DND-41 (cell line): ENCODE results near the gene ORC4.

Experiments
- ATAC-seq: fragments of 200-7000 bp; cut with Tn5 transposase; 3 replicates; pipeline ENCODE4 v1.9.1; 2021; ENCODE audit warnings: low read depth; ENCODE audit not compliant: insufficient read depth
- DNase-seq: peaks from one replicate; pipeline ENCODE4 v3.0.0-alpha.2; 2020
- H2AFZ ChIP-seq: 2 replicates; pipeline ENCODE4 v1.6.0; 2012; ENCODE audit warnings: low read depth, low read length
- H3K27ac ChIP-seq: 2 replicates; pipeline ENCODE4 v1.5.1; 2012; ENCODE audit warnings: low read length, inconsistent platforms
- H3K27me3 ChIP-seq: fragments of 200-600 bp; sonication (generic); 2 replicates; pipeline ENCODE4 v1.6.0; 2012; ENCODE audit warnings: low read length, mild to moderate bottlenecking, inconsistent platforms; ENCODE audit not compliant: insufficient read depth, poor library complexity
- H3K36me3 ChIP-seq: 2 replicates; pipeline ENCODE4 v1.5.1; 2012; ENCODE audit warnings: low read length, inconsistent platforms; ENCODE audit not compliant: insufficient read depth
- H3K4me1 ChIP-seq: 2 replicates; pipeline ENCODE4 v1.5.1; 2012; ENCODE audit warnings: mild to moderate bottlenecking, low read length; ENCODE audit not compliant: insufficient read depth
- H3K4me2 ChIP-seq: 2 replicates; pipeline ENCODE4 v1.6.0; 2012; ENCODE audit warnings: mild to moderate bottlenecking, moderate library complexity, low read length, inconsistent platforms; ENCODE audit not compliant: insufficient read depth
- H3K4me3 ChIP-seq, 2 experiments: fragments of 200-600 bp in 1 of 2; shearing (Covaris generic) in 1 of 2; 2 replicates each; pipeline ENCODE4 v1.5.1; 2012 to 2016; ENCODE audit warnings: inconsistent platforms in 2 of 2, low read length in 2 of 2, mild to moderate bottlenecking in 2 of 2, low read depth in 1 of 2, moderate library complexity in 1 of 2
- H3K79me2 ChIP-seq: 2 replicates; pipeline ENCODE4 v1.6.0; 2012; ENCODE audit warnings: low read length, inconsistent platforms; ENCODE audit not compliant: insufficient read depth
- H3K9ac ChIP-seq: 2 replicates; pipeline ENCODE4 v1.6.0; 2012; ENCODE audit warnings: low read depth, mild to moderate bottlenecking, inconsistent platforms, low read length, moderate library complexity
- H3K9me3 ChIP-seq: 2 replicates; pipeline ENCODE4 v1.5.1; 2012; ENCODE audit warnings: low read length, moderate library complexity, mild to moderate bottlenecking, inconsistent platforms; ENCODE audit not compliant: insufficient read depth, severe bottlenecking
- H4K20me1 ChIP-seq: 2 replicates; pipeline ENCODE4 v1.6.0; 2012; ENCODE audit warnings: low read length; ENCODE audit not compliant: insufficient read depth
- EZH2 ChIP-seq: IDR thresholded peaks from 3 replicates; pipeline ENCODE4 v1.6.1; 2012; ENCODE audit warnings: borderline replicate concordance, low read depth, mild to moderate bottlenecking, moderate library complexity, low read length, inconsistent platforms; ENCODE audit not compliant: severe bottlenecking
- TF ChIP-seq, protein P1 (sequence below): IDR thresholded peaks from 2 replicates; pipeline ENCODE4 v1.5.1; 2012; ENCODE audit warnings: borderline replicate concordance, low read length, moderate library complexity, mild to moderate bottlenecking; ENCODE audit not compliant: poor library complexity, severe bottlenecking; ENCODE audit errors: extremely low read depth

The ORC4 gene

GRCh38 chr2:148028781-148029180 is 8.2 kb upstream of the ORC4 start:
- Histone ChIP-seq H3K4me2 (no peak overlapping the region), H3K4me1 (peaks cover 10% of the 10 kb centered on the region), H3K9ac (no peak overlapping the region), H3K9me3 (no peaks in the 10 kb centered on the region), H3K4me3 (no peak overlapping the region), H4K20me1 (no peaks in the 10 kb centered on the region), H3K36me3 (no peaks in the 10 kb centered on the region), H3K79me2 (peaks cover 43% of the 10 kb centered on the region), H2AFZ (no peak overlapping the region), H3K27me3 (no peaks in the 10 kb centered on the region), H3K27ac (no peak overlapping the region)
- TF ChIP-seq, protein P1, sequence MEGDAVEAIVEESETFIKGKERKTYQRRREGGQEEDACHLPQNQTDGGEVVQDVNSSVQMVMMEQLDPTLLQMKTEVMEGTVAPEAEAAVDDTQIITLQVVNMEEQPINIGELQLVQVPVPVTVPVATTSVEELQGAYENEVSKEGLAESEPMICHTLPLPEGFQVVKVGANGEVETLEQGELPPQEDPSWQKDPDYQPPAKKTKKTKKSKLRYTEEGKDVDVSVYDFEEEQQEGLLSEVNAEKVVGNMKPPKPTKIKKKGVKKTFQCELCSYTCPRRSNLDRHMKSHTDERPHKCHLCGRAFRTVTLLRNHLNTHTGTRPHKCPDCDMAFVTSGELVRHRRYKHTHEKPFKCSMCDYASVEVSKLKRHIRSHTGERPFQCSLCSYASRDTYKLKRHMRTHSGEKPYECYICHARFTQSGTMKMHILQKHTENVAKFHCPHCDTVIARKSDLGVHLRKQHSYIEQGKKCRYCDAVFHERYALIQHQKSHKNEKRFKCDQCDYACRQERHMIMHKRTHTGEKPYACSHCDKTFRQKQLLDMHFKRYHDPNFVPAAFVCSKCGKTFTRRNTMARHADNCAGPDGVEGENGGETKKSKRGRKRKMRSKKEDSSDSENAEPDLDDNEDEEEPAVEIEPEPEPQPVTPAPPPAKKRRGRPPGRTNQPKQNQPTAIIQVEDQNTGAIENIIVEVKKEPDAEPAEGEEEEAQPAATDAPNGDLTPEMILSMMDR: no peak
- TF ChIP-seq EZH2: no peak
- ATAC-seq (no peak), DNase-seq (no peak)

DNA sequence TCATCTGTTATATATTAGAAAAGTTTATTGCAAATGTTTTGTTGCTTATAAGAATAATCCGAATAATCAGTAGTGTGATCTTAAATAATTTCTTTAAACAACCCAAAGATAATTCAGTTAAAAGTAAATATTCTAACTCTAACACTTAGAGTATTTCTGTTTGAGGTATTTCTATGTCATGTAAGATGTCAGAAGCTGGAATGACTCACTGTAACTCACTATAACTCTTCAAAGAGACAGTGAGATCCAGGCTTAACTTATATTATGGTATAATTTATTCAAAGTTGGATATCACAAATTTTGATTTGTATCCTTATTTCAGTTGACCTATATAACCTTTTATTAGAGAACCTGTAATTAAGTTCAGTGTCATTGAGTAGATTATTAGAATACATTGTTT is 7.3 kb upstream of the ORC4 start:
- Histone ChIP-seq H3K27ac (no peak overlapping the region), H4K20me1 (no peaks in the 10 kb centered on the region), H3K27me3 (no peaks in the 10 kb centered on the region), H2AFZ (no peak overlapping the region), H3K9me3 (no peaks in the 10 kb centered on the region), H3K79me2 (peaks cover 52% of the 10 kb centered on the region), H3K36me3 (no peaks in the 10 kb centered on the region), H3K4me2 (no peak overlapping the region), H3K4me3 (no peak overlapping the region), H3K4me1 (peaks cover 20% of the 10 kb centered on the region), H3K9ac (no peak overlapping the region)
- no peak for TF ChIP-seq EZH2
- TF ChIP-seq, protein P1: no peak
- ATAC-seq (no peak), DNase-seq (no peak)

GRCh38 chr2:148026573-148026972 is 6.0 kb upstream of the ORC4 start:
- no peak overlapping the region for H3K4me2 ChIP-seq
- ATAC-seq (no peak), DNase-seq (no peak)
- no peak overlapping the region for H3K9ac ChIP-seq
- no peaks in the 10 kb centered on the region for H4K20me1 ChIP-seq
- H2AFZ ChIP-seq: no peak overlapping the region
- no peaks in the 10 kb centered on the region for H3K27me3 ChIP-seq
- TF ChIP-seq EZH2: no peak
- TF ChIP-seq, protein P1: no peak
- peaks cover 30% of the 10 kb centered on the region for H3K4me1 ChIP-seq
- H3K4me3 ChIP-seq: no peak overlapping the region
- no peaks in the 10 kb centered on the region; the same call in 1 of the 2 replicates for H3K36me3 ChIP-seq
- peaks cover 61% of the 10 kb centered on the region for H3K79me2 ChIP-seq
- H3K9me3 ChIP-seq: no peaks in the 10 kb centered on the region
- no peak overlapping the region for H3K27ac ChIP-seq
